SJSA1 (cell line): ENCODE results near the gene LTBP4. TPM values are rescaled to one million over a fixed set of nuclear protein-coding genes. Genes with fewer than 3 reads are reported as not detected.
A peak's percentile ranks its signal among the peaks of the same experiment; 100 is the strongest.
"Not testable (repeated sequence)": the region's sequence is repeated elsewhere in the genome, so short reads cannot be mapped to it uniquely, and the experiment has no call there.

Source experiments
- DNase-seq, 2 experiments: peaks; one replicate each; pipeline ENCODE4 v3.0.0-alpha.2; 2015 to 2020; ENCODE audit warnings: low spot score in 2 of 2, low read depth in 1 of 2
- H3K27ac ChIP-seq: fragments of 250-450 bp; sonication (Bioruptor Pico); 2 replicates; pipeline ENCODE4 v1.5.1; 2020; ENCODE audit warnings: mild to moderate bottlenecking, moderate library complexity
- H3K27me3 ChIP-seq: fragments of 250-450 bp; sonication (Bioruptor Pico); replicated peaks from 2 replicates; pipeline ENCODE4 v1.5.1; 2020; ENCODE audit warnings: mild to moderate bottlenecking, moderate library complexity
- H3K36me3 ChIP-seq: fragments of 250-450 bp; sonication (Bioruptor Pico); 2 replicates; pipeline ENCODE4 v1.5.1; 2020; ENCODE audit warnings: mild to moderate bottlenecking
- H3K4me1 ChIP-seq: fragments of 250-450 bp; sonication (Bioruptor Pico); replicated peaks from 2 replicates; pipeline ENCODE4 v1.6.1; 2021; ENCODE audit warnings: mild to moderate bottlenecking
- H3K4me3 ChIP-seq: fragments of 250-450 bp; sonication (Bioruptor Pico); 2 replicates; pipeline ENCODE4 v1.5.1; 2020; ENCODE audit warnings: mild to moderate bottlenecking
- H3K9me3 ChIP-seq: fragments of 250-450 bp; sonication (Bioruptor Pico); replicated peaks from 2 replicates; pipeline ENCODE4 v1.5.1; 2020; ENCODE audit warnings: mild to moderate bottlenecking
- total RNA-seq: library from RNA; depleted of rRNA; stranded (reverse); fragments of >200 nt; shearing (Covaris generic); gene quantifications from 2 replicates; pipeline ENCODE4 v1.2.3, GENCODE V29; 2014

Gene LTBP4
- total RNA-seq, 1 experiment from 2014 or later, result 16.5 TPM

GRCh38 chr19:40629346-40629745, 28.2 kb downstream of the LTBP4 start:
- Histone ChIP-seq H3K36me3 (peaks cover 22% of the 10 kb centered on the region), H3K27me3 (no peaks in the 10 kb centered on the region), H3K27ac (no peak overlapping the region), H3K9me3 (no peaks in the 10 kb centered on the region), H3K4me3 (no peak overlapping the region), H3K4me1 (peaks cover 22% of the 10 kb centered on the region)
- no peak for DNase-seq

GRCh38 chr19:40630571-40631160, 29.5 kb downstream of the LTBP4 start:
- DNase-seq, result no peak

DNA sequence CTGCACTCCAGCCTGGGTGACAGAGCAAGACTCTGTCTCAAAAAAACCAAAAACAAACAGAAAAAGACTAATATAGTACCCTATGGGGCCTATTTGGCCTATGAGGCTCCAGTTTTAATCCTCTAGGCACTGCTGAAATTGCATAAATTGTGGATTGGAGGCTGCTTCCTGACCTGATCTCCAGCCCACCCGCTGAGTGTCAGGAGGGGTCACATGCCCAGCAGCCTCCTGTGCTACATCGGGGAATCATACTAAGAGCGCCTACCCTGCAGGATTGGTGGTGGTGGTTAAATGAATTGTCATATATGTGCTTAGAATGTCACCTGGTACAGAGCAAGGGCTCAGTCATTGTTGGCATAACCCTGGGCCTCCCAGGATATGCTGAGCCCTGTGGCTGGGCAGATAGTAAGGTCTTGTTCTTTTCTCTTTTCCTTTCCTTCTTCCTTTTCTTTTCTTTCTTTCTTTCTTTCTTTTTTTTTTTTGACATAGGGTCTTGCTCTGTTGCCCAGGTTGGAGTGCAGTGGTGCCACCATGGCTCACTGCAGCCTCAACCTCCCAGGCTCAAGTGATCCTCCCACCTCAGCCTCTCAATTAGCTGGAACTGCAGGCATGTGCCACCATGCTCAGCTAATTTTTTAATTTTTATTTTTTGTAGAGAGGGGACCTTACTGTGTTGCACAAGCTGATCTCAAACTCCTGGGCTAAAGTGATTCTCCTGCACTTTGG, 31.3 kb downstream of the LTBP4 start:
- Histone ChIP-seq H3K36me3 (peaks cover 9% of the 10 kb centered on the region), H3K27ac (no peak overlapping the region), H3K4me1 (peaks cover 17% of the 10 kb centered on the region), H3K27me3 (no peaks in the 10 kb centered on the region), H3K9me3 (no peaks in the 10 kb centered on the region), H3K4me3 (no peak overlapping the region)
- no peak for DNase-seq

More at GRCh38 chr19:40630571-40631160, 29.5 kb downstream of the LTBP4 start:
- no peaks in the 10 kb centered on the region for H3K9me3 ChIP-seq
- H3K36me3 ChIP-seq, result peaks cover 18% of the 10 kb centered on the region
- H3K27me3 ChIP-seq, result no peaks in the 10 kb centered on the region
- H3K27ac ChIP-seq, result no peak overlapping the region
- no peak overlapping the region for H3K4me3 ChIP-seq
- H3K4me1 ChIP-seq, result peaks cover 19% of the 10 kb centered on the region

DNA sequence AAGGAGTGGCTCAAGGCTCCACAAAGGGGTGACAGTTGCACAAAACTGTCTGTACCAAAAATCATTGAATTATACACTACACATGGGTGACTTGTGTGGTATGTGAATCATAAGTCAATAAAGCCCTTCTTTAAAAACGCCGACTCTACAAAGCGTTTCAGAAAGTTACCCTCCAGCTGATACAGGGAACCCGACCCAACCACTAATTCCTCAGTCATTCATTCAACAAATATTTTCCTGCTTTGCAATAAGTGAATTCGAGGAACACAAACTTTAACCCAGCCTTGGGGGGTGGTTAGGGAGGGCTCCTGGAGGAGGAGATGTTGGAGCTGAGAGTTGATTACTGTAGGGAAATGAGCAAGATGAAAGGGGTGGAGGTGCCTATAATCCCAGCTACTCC, 32.0 kb downstream of the LTBP4 start:
- Histone ChIP-seq H3K4me1 (peaks cover 17% of the 10 kb centered on the region), H3K27ac (no peak overlapping the region), H3K36me3 (0 out of 2 replicates have a peak, but pooled peaks cover 5% of the 10 kb centered on the region), H3K4me3 (no peak overlapping the region), H3K27me3 (no peaks in the 10 kb centered on the region), H3K9me3 (no peaks in the 10 kb centered on the region)
- DNase-seq, result peak in 1 of 2 experiments; percentile 44

GRCh38 chr19:40638327-40638726, 37.2 kb downstream of the LTBP4 start:
- Histone ChIP-seq H3K4me3 (no peak overlapping the region), H3K4me1 (peaks cover 37% of the 10 kb centered on the region), H3K36me3 (no peaks in the 10 kb centered on the region), H3K9me3 (no peaks in the 10 kb centered on the region), H3K27ac (no peak overlapping the region), H3K27me3 (no peaks in the 10 kb centered on the region)
- DNase-seq, result no peak

- Histone ChIP-seq H3K4me3 (no peak overlapping the region), H3K9me3 (no peaks in the 10 kb centered on the region), H3K27ac (no peak overlapping the region), H3K36me3 (no peaks in the 10 kb centered on the region), H3K4me1 (peaks cover 35% of the 10 kb centered on the region), H3K27me3 (no peaks in the 10 kb centered on the region)
- DNase-seq, result no peak
Measured at GRCh38 chr19:40639638-40639982, 38.4 kb downstream of the LTBP4 start.

GRCh38 chr19:40640744-40641143, 39.6 kb downstream of the LTBP4 start:
- Histone ChIP-seq H3K4me3 (no peak overlapping the region), H3K4me1 (peaks cover 42% of the 10 kb centered on the region), H3K36me3 (no peaks in the 10 kb centered on the region), H3K27me3 (no peaks in the 10 kb centered on the region), H3K9me3 (no peaks in the 10 kb centered on the region), H3K27ac (peak overlapping the region; percentile 19; the same call in 1 of the 2 replicates)
- no peak for DNase-seq

DNA sequence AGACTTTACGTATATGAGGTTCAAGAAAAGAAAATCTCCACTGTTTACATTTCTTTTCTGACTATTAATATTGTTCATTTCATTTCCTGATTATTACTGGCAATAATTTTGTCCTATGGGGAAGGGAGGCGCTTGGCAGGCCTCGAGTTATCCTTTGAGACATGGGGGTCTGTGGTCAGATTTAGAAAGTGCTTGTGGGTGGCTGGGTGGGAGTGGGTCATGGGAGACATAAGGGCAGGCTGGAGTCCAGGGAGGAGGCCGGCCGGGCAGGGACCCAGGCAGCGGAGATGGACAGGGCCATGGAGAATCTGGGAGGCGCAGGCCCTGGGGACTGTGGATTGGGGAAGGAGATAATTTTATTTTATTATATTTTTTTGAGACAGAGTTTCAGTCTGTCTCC, 40.1 kb downstream of the LTBP4 start:
- H3K27me3 ChIP-seq, result no peaks in the 10 kb centered on the region
- H3K4me1 ChIP-seq, result peaks cover 43% of the 10 kb centered on the region
- no peaks in the 10 kb centered on the region for H3K36me3 ChIP-seq
- H3K4me3 ChIP-seq, result no peak overlapping the region
- H3K9me3 ChIP-seq, result no peaks in the 10 kb centered on the region
- H3K27ac ChIP-seq, result no peak overlapping the region; the same call in 1 of the 2 replicates
- DNase-seq, result no peak

- Histone ChIP-seq H3K4me3 (no peak overlapping the region), H3K27me3 (no peaks in the 10 kb centered on the region), H3K36me3 (no peaks in the 10 kb centered on the region), H3K9me3 (no peaks in the 10 kb centered on the region), H3K27ac (no peak overlapping the region), H3K4me1 (peaks cover 50% of the 10 kb centered on the region)
- DNase-seq, result no peak
Measured at GRCh38 chr19:40642051-40642706, 41.0 kb downstream of the LTBP4 start.

- Histone ChIP-seq H3K9me3 (no peaks in the 10 kb centered on the region), H3K4me1 (peaks cover 50% of the 10 kb centered on the region), H3K27ac (no peak overlapping the region), H3K36me3 (no peaks in the 10 kb centered on the region), H3K4me3 (no peak overlapping the region), H3K27me3 (no peaks in the 10 kb centered on the region)
- DNase-seq, result no peak
Measured at GRCh38 chr19:40642757-40643305, 41.7 kb downstream of the LTBP4 start.

- DNase-seq, result no peak
- peak overlapping the region; percentile 22 for H3K4me3 ChIP-seq
Measured at GRCh38 chr19:40646743-40647254, 45.6 kb downstream of the LTBP4 start.

DNA sequence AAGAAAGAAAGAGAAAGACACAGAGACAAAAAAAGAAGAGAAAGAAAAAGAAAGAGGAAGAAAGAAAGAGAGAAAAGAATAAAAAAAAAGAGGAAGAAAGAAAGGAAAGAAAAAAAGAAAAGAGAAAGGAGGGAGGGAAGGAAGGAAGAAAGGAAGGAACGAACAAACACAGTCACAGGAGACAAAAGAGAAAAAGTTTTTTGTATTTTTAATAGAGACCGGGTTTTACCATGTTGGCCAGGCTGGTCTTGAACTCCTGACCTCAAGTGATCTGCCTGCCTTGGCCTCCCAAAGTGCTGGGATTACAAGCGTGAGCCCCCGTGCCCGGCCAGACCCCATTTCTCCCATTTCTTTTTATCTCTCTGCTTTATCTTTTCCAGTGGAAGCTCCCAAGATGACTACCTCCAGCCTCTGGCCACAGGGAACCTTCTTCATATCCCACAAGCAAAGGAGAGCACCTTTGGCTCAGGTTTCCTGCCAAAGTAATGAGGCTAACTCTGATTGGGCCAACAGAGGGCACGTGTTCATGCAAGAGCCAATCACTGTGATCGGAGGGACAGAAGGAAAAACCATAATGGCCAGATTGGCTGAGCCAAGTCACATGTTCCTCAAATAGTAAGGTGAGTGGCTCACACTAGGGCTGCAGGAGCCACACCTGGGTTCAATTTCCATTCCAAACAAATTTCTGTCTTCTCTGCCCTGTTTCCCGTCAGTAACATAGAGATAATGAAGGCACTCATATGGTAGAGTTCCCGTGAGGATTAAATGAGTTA, 48.9 kb downstream of the LTBP4 start:
- H3K36me3 ChIP-seq, H3K4me3 ChIP-seq, H3K9me3 ChIP-seq, H3K27me3 ChIP-seq, H3K27ac ChIP-seq, DNase-seq: not testable (repeated sequence)
- H3K4me1 ChIP-seq, result peaks cover 10% of the 10 kb centered on the region

More at GRCh38 chr19:40646743-40647254, 45.6 kb downstream of the LTBP4 start:
- H3K27ac ChIP-seq, result peak overlapping the region; percentile 83
- H3K9me3 ChIP-seq, result no peaks in the 10 kb centered on the region
- H3K36me3 ChIP-seq, result no peaks in the 10 kb centered on the region
- H3K4me1 ChIP-seq, result peaks cover 30% of the 10 kb centered on the region
- H3K27me3 ChIP-seq, result no peaks in the 10 kb centered on the region

GRCh38 chr19:40650749-40651305, 49.7 kb downstream of the LTBP4 start:
- Histone ChIP-seq H3K36me3 (no peaks in the 10 kb centered on the region), H3K4me1 (peaks cover 8% of the 10 kb centered on the region), H3K27ac (no peak overlapping the region), H3K27me3 (no peaks in the 10 kb centered on the region), H3K9me3 (no peaks in the 10 kb centered on the region), H3K4me3 (no peak overlapping the region)
- no peak for DNase-seq
